ENCODE data around the gene COA8.
"Not testable (repeated sequence)": the region's sequence is repeated elsewhere in the genome, so short reads cannot be mapped to it uniquely, and the experiment has no call there.

Gene COA8

DNA sequence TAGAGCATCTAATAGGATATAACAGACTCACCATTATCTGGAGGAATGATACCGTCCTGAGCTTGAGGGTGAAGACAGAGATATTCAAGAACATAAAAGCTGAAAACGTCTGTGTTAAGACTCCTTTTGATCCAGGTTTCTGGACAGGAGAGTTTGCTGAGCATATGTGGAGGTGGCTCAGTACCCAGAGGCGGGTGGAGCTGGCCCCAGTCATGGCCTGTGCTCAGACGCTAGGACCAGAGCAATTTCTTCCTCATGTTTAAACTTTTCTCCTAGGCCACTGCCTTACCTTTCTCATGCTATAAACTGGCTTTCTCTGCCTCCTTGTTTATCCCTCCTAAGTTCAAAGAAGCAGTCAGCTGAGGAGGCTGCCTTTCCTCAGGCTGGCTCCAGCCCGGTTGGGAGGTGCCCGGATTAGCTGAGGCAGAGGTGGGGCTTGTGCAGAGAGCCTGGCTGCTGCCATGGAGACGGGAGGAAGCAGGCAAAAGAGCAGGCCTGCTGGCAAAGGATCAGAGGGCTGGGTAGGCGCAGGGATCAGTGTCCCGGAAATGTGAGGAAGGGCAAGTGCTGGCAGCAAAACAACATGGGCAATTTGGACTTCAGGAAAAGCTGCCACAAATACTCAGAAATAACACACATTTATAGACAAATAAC is 13.7 kb downstream of the COA8 start:
- DNase-seq (ENCODE audit: low spot score), result peak; percentile 81

DNA sequence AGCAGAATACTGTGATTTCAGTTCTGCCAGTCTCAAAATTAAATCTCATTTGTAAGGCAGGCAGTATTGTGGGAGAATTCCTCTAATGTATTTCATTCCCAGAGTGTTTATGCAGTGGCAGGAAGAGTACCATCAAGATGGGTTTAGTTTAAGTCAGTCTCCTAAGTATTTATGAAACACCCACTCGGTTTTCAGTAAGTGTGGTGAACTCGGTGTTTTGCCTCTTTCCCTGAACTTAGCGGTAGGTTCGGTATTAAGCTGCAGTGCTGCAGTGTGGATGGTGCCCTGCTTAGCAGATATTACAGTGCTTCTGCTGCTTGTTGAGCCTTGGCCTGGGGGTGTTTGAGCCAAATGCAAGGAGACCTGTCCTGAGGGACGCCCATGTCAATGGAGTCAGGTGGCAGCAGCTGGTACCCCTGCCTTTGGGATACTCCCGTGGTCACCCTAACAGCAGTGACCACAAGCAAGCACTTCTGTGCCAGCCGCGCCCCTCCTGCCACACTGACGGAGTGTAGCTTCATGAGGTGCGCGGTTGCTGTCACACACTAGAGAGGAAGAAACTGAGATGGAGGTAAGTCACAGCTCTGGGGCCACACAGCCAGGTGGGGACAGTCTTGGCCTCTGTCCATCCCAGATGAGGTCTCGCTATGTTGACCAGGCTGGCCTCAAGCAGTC is 15.8 kb downstream of the COA8 start:
- no peak for DNase-seq (ENCODE audit: low spot score)

DNA sequence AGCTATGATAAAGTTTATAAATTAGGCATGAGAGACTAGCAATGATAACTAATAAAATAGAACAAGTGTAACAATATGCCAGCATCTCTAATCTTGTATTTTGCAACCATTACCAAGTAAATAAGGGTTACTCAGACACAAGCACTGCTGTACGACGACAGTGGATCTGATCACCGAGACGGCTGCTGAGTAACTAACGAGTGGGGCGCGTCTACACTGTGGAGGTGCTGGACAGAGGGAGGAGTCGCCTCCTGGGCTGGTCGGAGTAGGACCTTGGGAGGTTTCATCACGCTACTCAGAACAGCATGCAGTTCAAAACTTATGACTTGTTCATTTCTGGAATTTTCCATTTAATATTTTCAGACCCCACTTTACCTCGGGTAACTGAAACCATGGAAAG is 18.4 kb downstream of the COA8 start:
- no peak for DNase-seq (ENCODE audit: low spot score)

DNA sequence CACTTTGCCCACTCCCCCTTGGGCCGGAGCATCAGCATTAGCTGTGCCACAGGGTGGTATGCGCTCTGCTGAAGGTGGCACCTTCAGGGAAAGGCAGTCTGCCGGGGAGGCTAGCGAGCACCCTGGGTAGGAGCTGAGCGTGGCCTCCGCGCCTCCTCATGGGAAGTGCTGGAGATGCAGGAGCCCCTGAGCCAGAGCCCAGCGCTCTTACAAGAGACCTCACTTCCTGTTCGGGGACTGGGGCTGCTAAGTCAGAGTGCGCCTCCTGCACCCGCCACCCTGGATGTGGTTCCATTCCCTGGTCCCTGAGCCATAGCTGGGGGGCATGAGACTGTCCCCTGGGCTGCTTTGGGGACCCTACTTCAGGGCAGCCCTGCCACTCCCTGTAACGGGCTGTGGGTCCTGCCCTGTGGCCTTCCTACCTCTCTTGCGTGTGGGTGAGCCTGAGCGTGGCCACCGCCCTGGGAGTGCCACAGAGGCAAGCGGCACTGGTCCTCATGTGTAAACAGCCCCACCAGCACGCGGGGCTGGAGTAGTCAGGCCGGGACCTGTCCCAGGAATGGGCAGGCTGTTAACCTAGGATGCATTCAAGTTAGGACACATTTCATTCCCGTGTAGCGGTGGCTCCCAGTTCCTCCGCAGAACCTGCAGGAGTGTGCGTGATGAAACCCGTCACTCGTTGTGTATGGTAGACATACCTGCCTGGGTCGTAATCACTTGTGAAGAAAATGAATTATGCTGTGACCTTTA is 19.4 kb downstream of the COA8 start:
- DNase-seq (ENCODE audit: low spot score), result no peak

DNA sequence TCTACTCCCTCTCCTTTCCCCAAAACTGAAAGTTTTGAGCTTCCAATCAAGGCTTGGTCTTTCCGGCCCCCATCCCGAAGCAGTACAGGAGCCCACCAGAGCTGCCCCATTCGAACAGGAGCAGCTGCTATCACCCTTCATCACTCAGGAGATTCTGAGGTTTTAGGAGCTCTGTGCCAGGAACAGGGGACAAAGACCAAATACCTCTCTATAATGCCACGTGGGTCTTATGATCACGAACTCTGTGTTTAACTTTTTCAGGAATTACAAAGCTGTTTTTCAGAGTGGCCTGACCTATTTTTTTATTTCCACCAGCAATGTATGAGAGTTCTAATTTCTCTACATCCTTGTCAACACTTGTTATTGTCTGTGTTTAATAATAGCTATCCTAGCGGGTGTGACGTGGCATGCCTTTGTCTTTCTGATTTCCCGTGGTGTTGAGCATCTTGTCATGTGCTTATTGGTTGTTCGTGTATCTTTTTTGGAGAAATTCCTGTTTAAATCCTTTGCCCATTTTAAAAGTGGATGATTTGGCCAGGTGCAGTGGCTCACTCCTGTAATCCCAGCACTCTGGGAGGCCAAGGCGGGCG is 21.7 kb downstream of the COA8 start:
- DNase-seq (ENCODE audit: low spot score), result no peak

DNA sequence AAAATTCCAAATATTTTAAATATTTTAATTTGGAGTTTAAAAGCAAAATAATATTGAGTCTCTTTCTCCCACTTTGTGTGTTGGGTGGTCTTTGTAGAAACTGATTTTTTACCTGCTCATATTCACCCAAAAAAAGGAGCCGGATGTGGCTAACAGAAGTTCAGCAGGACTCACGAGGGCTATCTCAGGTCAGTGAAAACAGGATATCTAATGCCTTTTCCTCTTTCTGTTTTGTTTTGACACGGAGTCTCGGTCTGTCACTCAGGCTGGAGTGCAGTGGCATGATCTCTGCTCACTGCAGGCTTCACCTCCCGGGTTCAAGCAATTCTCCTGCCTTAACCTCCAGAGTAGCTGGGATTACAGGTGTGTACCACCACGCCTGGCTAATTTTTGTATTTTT is 30.8 kb downstream of the COA8 start:
- DNase-seq (ENCODE audit: low spot score), result no peak

DNA sequence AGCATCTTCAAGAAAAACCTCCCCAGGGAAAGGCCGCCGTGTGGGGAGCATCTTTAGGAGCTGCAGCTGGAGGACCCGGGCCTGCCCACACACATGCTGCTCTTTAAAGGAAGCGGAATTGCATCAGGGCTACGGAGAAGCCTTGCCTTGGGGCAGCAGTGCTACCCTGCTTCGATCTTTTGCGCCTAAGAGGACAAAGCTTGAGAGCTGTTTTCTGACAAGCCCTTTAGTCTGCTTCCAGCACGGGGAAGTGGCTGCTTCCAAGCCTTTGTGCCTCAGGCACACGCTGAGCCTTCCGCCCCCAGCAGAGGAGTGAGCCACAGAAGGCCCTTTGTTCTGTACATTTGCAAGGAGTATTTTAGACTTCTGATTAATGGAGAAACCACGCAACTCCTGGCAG is 31.5 kb downstream of the COA8 start:
- DNase-seq (ENCODE audit: low spot score), result peak; percentile 53

DNA sequence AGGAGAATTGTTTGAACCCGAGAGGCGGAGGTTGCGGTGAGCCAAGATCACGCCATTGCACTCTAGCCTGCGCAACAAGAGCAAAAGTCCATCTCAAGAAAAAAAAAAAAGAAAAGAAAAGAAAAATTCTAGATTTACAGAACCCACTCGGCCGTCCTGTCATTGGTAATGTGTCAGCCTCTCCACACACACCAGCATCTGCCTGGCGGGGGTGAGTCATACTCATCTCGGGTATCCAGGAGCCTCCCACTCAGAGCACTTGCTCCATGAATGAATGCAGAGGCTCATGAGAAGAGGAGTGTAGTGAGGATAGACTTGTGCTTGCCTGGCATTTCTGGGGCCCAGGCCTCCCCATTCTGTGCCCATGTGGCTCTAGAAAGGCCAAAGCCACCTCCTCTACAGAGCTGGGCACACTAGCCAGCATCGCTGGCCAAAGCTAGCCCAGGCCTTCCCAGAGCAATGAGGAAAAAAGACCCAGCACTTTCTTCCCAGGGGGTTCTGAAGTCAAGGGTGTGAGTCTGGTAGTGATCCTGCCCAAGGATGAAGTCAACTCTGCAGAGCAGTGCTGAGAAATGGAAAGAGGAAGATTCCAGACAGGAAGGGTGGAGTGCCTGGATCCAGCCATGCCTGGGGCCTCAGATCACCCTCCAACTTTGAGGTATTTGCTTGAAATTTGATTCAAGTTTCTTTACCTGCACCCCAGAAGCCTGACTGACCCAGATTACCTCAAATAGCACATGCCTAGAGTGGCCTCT is 35.0 kb downstream of the COA8 start:
- peak; percentile 49 for DNase-seq (ENCODE audit: low spot score)

DNA sequence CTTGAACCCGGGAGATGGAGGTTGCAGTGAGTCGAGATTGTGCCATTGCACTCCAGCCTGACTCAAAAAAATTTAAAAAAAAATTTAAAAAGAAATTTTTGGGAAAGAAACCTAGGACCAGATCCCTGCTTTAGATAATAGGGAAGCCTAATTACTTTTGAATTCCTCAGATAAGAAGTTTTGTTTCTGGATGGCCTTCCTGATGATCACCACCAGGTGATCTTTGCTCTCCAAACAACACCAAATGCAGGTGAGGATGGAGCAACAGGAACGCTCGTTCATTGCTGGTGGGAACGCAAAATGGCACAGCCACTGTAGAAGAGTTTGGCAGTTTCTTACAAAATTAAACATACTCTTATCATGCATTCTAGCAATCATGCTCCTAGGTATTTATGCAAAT is 37.7 kb downstream of the COA8 start:
- DNase-seq (ENCODE audit: low spot score), result no peak

DNA sequence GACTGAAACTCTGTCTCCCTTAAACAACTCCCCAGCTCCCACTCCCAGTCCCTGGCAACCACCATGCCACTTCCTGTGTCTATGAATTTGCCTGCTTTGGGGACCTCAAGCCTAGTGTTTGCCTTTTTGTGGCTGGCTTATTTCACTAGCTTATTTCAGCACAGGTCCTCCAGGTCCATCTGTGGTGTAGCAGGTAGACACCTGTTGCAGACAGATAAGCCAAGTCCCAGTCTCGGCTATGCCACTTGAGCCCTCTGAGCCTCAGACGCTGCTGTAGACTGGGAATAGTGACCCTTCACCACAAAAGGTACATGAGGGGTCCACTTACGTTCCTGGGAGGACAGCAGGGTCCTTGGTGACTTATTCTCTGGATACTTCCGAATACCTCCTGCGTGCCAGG is 41.9 kb downstream of the COA8 start:
- no peak for DNase-seq (ENCODE audit: low spot score)

DNA sequence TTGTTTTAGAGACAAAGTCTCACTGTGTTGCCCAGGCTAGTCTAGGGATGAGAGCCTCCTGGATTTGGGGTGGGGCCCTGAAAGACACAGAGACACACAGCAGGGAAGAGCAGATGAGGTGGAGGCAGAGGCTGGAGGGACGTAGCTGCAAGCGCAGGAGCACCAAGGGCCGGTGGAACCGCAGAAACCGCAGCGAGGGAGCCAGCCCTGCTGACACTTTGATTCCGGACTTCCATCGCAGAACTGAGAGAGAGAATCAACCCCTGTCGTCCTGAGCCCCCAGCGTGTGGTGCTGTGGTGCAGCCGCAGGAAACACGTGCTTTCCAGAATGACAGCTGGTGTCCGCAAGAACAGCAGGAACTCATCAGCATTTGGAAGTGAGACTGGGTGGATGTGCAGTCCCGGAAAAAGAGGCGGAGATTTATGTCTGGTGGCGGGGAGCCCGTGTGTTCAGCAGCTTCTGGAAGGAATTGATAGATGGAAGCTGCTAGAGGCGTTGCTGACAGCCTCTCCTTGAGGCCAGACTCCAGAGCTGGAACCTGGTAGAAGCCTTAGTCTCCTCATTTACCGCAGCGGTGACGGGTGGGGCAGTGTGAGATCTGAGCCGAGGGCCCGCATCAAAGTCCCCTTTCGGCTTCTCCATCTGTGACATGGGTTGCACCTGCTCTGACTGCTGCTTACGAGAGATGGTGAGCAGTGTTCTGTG is 44.4 kb downstream of the COA8 start:
- peak; percentile 72 for DNase-seq (ENCODE audit: low spot score)

DNA sequence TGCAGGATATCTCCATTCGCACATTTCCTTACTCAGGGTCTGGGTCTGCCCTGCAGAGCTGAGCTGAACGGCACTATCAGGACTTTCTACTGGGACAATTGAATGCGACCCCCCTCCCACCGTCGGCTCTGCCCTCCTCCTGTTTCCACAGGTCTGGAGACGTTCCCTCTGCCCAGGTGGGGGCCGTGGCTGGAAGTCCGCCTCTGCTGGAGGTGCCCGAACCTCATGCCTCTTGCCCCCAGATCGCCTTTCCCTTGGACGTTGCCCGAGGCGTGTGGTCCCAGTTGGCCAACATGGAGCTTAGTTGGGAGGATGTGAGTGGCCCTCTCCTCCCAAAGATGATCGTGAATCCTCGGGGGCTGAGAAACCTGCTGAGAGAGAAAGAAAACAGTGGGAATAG is 45.1 kb downstream of the COA8 start:
- DNase-seq (ENCODE audit: low spot score), result no peak

DNA sequence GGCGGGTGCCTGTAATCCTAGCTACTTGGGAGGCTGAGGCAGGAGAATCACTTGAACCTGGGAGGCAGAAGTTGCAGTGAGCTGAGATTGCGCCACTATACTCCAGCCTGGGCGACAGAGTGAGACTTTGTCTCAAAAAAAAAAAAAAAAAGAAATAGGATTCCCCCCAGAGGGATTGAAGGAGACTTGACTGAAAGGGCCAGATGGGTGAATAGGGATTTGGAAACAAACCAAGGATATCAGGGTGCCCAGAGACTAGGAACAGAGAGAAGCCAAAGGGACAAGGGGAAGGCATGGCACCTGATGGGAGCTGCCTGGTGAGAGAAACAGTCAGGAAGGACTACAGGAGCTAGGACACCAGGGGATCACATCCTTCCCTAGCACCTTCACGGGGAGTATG is 46.3 kb downstream of the COA8 start:
- DNase-seq (ENCODE audit: low spot score), result not testable (repeated sequence)

DNA sequence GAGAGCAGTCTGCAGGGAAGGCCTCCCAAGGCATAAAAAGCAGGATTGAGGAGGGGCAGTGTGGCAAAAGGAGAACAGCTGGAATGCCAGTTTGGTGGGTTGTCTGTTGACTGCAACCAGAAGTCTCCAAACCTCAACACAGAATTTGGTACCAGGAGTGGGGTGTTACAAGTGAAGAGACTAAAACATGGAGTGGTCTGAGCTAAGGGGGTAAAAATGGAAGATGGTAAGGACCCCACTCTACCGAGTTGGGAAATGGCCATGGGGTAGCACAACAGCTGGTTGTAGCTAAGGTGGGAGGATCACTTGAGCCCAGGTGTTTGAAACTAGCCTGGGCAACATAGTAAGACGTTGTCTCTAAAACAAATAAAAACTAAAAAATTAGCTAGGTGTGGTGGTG is 48.5 kb downstream of the COA8 start:
- DNase-seq (ENCODE audit: low spot score), result no peak

DNA sequence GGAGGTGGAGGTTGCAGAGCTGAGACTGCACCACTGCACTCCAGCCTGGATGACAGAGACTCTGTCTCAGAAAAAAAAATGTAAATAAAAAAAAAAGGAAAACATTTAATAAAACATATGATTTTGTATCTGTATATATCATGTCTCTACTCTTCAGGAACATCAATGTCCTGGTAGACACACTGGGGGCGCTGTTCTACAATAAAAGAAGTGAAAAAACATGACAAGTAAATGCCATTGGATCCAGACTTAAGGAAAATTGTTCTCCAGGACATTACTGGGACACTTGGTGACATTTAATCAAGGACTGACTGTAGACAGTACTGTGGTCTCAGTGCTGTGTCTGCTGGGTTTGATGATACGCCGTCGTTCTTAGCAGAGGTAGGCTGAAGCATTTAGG is 50.8 kb downstream of the COA8 start:
- DNase-seq (ENCODE audit: low spot score), result no peak

DNA sequence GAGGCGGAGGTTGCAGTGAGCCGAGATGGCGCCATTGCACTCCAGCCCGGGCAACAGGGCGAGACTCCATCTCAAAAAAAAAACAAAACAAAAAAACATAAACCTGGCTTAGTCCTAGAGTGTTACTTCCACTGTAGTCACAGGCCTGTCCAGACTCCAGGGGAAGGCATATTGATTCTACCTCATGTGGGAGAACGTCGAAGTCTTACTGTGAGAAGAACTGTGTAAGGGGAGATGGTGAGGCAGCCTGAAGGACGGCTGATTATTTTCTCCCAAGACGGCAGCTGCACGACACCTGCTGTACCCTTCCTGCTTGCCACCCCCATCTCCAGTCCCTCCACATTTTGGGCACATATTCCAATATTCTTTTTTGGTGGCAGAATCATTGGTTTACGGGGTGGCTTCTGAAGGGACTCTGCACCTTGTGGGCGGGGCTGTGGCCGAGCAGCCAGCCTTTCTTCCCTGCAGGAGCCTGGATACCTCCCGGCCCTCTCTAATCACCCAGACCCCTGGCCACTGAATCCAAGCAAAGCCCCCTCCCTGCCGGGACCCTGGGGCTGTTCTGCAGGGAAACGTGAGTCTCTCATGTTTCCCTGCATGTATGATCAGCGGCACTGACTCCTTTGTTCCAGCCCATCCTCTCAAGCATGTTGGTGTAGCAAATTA is 54.0 kb downstream of the COA8 start:
- DNase-seq (ENCODE audit: low spot score), result no peak

DNA sequence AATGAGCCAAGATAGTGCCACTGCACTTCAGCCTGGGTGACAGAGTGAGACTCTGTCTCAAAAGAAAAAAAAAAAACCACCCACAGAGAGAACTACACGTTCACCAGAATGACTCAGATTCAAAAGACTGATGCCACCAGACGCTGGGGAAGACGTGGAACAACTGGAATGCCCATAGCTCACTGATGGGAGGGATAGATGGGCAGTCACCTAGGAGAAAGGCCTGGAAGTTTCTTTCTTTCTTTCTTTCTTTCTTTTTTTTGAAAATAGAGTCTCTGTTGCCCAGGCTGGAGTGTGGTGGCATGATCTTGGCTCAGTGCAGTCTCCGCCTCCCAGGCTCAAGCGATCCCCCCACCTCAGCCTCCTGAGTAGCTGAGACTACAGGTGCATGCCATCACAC is 56.3 kb downstream of the COA8 start:
- no peak for DNase-seq (ENCODE audit: low spot score)

DNA sequence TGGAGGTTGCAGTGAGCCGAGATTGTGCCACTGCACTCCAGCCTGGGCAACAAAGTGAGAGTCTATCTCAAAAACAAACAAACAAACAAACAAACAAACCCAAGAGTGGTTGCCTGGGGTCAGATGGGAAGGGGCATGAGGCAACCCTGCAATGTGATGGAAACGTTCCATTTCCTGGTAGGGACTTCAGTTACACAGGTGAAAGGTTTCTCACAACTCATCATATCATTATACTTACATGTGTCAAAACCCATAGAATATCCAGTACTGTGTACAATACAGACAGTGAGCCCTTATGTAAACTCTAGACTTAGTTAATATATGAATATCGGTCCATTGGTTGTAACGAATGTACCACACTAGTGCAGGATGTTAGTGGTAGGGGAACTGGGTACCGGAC is 59.1 kb downstream of the COA8 start:
- DNase-seq (ENCODE audit: low spot score), result no peak

DNA sequence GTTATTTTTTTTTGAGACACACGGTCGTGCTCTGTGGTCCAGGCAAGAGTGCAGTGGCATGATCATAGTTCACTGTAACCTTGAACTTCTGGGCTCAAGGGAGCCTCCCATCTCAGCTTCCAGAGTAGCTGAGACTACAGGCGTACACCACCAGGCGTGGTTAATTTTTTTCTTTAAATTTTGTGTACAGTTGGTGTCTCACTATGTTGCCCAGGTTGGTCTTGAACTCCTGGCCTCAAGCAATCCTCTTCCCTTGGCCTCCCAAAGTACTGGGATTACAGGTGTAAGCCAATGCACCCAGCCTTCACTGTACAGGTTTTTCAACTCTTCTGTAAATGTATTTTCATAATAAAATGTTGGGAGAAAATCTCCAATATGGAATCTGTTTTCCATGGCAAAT is 60.5 kb downstream of the COA8 start:
- DNase-seq (ENCODE audit: low spot score), result no peak

DNA sequence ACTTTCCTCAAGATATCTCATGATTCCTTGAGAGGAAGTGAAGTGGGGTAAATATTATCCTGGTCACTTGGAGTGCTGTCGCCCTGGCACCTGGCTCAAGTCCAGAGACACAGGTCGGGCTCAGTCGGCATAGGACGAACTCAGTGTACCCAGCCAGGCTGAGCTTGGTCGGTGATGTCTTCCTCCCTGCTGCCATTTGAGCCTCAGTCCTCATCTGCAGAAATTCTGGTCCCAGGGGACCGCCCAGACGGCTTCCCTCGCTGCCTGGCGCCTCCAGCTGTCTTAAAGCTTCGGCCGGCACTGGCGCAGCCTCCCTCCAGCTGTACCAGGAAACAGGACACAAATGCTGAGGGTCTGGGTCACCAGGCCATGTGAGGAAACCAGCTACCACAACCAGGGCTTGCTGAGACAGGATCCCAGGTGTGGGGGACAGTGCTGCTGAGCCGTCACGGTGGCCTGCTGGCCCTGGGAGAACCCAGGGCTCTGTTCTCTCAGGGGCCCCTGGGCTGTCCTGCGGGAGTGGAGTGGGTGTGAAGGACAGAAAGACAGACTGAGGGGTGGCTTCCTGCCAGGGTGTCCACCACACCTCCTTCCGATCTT is 61.2 kb downstream of the COA8 start:
- DNase-seq (ENCODE audit: low spot score), result no peak

DNA sequence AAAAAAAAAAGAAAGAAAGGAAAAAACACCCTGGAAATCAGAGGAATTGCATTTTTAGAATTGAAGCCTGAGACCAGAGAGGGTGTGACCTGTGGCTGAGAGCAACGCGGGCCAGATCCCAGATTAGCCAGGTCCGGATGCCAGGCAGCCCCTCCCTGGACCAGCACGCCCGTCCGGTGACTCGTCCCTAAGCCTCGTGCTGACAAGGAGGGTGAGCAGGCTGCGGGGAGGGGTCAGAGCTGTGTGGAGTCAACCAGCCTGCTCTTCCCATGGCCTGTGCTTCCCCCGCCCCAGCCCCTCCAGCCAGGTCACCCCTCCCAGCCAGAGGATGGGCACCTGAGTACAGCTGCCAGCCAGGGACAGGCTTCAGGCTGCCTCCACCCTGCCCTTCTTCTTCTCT is 62.1 kb downstream of the COA8 start:
- peak; percentile 30 for DNase-seq (ENCODE audit: low spot score)

Data from iPS-NIHi11 (cell line).